Measurements from ENCODE around the gene ARHGEF11. TPM values are rescaled to one million over a fixed set of nuclear protein-coding genes. Genes with fewer than 3 reads are reported as not detected.

ARHGEF11 gene
- total and polyA plus RNA-seq, 9 of the 15 experiments (the other 6 are each of a cell fraction or from before 2014, with no cell fraction given), result 0.14 to 15.5 (median 9.0) TPM

DNA sequence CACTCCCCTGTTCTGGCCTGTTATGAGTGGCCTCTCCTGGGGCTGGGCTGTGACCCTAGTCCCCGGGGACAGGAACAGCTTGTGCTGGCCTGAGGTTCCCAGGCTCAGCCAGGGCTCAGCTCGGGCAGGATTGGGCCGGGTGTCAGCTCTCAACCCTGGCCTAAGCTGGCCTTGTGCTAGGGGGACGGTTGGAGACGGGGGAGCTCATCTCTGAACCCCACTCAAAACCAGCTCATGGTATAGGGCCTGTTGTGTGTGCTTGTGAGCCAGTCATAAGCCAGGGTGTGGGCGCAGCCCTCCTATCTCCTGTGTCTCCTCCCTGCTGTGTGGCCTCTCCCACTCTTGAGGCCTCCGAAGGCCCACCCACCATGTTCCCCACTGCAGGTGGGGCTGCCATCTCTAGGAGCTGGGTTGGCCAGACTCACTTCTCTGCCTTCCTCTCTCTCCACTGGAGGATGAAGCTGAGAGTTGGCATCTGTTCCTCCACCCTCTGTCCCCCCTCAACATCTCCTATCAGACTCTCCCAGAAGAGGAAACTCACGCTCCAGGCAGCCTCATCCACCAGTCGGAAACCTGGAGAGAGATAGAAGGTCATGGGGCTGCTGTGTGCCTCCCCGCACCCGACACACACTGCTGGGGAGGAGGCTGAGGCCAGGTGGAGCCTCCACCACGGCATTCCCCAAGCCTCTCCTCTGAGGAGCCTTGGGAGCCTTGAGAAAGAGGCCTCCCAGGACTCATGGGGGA lies 150.7 kb downstream of the ARHGEF11 start (continued):
- TF ChIP-seq ZBTB49 (CRISPR knock-in tag; IDR thresholded peaks at IDR 0.05; ENCODE audit: borderline replicate concordance), result no peak
- TF ChIP-seq MAFG (tag; conservative IDR thresholded peaks at IDR 0.05), result no peak
- no peak for TF ChIP-seq POLR2AphosphoS2 (IDR thresholded peaks at IDR 0.05; ENCODE audit: low read length)
- TF ChIP-seq SMARCC2 (IDR thresholded peaks at IDR 0.05; ENCODE audit: low read depth), result no peak
- TF ChIP-seq, protein P1, sequence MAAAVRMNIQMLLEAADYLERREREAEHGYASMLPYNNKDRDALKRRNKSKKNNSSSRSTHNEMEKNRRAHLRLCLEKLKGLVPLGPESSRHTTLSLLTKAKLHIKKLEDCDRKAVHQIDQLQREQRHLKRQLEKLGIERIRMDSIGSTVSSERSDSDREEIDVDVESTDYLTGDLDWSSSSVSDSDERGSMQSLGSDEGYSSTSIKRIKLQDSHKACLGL (CRISPR knock-in tag; IDR thresholded peaks at IDR 0.05; ENCODE audit: borderline replicate concordance, poor library complexity, severe bottlenecking), result no peak
- TF ChIP-seq GATAD2B (IDR thresholded peaks at IDR 0.05; ENCODE audit: borderline replicate concordance), result no peak
- TF ChIP-seq HOXB6 (CRISPR knock-in tag; IDR thresholded peaks at IDR 0.05; ENCODE audit: borderline replicate concordance), result no peak
- no peak for TF ChIP-seq TGIF2 (CRISPR knock-in tag; IDR thresholded peaks at IDR 0.05)
- TF ChIP-seq, protein P2, sequence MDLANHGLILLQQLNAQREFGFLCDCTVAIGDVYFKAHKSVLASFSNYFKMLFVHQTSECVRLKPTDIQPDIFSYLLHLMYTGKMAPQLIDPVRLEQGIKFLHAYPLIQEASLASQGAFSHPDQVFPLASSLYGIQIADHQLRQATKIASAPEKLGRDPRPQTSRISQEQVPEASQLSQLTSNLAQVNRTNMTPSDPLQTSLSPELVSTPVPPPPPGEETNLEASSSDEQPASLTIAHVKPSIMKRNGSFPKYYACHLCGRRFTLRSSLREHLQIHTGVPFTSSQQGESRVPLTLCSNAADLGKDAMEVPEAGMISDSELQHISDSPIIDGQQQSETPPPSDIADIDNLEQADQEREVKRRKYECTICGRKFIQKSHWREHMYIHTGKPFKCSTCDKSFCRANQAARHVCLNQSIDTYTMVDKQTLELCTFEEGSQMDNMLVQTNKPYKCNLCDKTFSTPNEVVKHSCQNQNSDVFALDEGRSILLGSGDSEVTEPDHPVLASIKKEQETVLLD (IDR thresholded peaks at IDR 0.05), result peak; percentile 69; the same call in 1 of the 2 replicates
- TF ChIP-seq CCAR2 (IDR thresholded peaks at IDR 0.05; ENCODE audit: low read depth, low read length), result no peak
- no peak for TF ChIP-seq STAT5B (CRISPR knock-in tag; IDR thresholded peaks at IDR 0.05)
- no peak for TF ChIP-seq KHSRP (IDR thresholded peaks at IDR 0.05)
- no peak for TF ChIP-seq IRF9 (tag; IDR thresholded peaks at IDR 0.05)
- no peak for TF ChIP-seq USF1 (CRISPR knock-in tag; IDR thresholded peaks at IDR 0.05)
- TF ChIP-seq, protein P3, sequence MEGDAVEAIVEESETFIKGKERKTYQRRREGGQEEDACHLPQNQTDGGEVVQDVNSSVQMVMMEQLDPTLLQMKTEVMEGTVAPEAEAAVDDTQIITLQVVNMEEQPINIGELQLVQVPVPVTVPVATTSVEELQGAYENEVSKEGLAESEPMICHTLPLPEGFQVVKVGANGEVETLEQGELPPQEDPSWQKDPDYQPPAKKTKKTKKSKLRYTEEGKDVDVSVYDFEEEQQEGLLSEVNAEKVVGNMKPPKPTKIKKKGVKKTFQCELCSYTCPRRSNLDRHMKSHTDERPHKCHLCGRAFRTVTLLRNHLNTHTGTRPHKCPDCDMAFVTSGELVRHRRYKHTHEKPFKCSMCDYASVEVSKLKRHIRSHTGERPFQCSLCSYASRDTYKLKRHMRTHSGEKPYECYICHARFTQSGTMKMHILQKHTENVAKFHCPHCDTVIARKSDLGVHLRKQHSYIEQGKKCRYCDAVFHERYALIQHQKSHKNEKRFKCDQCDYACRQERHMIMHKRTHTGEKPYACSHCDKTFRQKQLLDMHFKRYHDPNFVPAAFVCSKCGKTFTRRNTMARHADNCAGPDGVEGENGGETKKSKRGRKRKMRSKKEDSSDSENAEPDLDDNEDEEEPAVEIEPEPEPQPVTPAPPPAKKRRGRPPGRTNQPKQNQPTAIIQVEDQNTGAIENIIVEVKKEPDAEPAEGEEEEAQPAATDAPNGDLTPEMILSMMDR (IDR thresholded peaks at IDR 0.05 in 2 of 3, conservative IDR thresholded peaks at IDR 0.05 in 1 of 3; ENCODE audit: insufficient read depth in 2 of 3, low read depth in 1 of 3, low read length in 3 of 3), result no peak
- TF ChIP-seq KLF16 (IDR thresholded peaks at IDR 0.05), result peak; percentile 74; the same call in 1 of the 2 replicates

Measured in K562 (cell line).